ENCODE measurements around the gene CATSPER3.

CATSPER3 gene

DNA sequence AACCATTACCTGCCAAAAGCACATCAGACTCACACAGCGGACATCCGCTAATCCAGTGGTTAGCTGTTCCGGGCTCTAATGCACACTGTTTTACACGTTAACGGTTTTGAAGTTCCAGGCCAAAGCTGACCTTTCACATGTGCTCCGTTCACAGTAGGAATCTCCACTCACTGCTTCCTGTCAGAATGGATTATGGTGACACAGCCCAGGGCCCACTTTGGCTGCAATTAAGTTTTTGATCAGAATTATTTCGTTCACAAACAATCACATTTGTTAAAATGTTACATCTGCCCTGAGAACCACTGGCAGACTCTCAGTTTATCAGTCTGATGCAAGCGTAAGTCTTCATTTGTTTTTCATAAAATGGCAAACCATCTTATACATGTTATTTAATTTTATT lies 30.2 kb upstream of the CATSPER3 start:
- no peak for TF ChIP-seq CTCF (conservative IDR thresholded peaks at IDR 0.05; ENCODE audit: low read depth, low read length)
- no peak for DNase-seq (ENCODE audit: low read depth)

GRCh38 chr5:134938030-134938429 lies 29.7 kb upstream of the CATSPER3 start:
- H3K4me3 ChIP-seq (ENCODE audit: low read length), result no peak overlapping the region
- no peak for DNase-seq (ENCODE audit: low read depth)
- TF ChIP-seq CTCF (conservative IDR thresholded peaks at IDR 0.05; ENCODE audit: low read depth, low read length), result no peak

More for the DNA sequence above, 30.2 kb upstream of the CATSPER3 start:
- no peak overlapping the region for H3K4me3 ChIP-seq (ENCODE audit: low read length)

DNA sequence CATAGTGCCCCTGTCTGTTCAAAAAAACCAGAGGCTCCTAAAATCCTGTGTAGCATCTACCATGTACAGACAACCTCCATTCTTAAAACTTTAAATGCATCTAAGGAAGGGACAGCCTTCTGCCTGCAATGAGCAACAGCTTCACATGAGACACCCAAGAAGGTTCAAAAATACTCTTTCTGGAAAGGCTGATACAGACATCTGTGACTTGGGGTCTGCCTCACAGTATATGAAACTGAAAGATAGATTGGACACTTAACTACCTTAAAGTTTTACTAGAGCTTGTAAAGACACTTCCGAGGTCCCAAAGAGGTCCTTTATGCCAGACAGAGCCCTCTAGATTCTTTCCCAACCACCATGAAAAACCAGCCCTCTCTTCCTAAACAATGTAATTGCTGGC lies 28.2 kb upstream of the CATSPER3 start:
- DNase-seq (ENCODE audit: low read depth), result no peak
- no peak overlapping the region for H3K4me3 ChIP-seq (ENCODE audit: low read length)
- TF ChIP-seq CTCF (conservative IDR thresholded peaks at IDR 0.05; ENCODE audit: low read depth, low read length), result no peak

DNA sequence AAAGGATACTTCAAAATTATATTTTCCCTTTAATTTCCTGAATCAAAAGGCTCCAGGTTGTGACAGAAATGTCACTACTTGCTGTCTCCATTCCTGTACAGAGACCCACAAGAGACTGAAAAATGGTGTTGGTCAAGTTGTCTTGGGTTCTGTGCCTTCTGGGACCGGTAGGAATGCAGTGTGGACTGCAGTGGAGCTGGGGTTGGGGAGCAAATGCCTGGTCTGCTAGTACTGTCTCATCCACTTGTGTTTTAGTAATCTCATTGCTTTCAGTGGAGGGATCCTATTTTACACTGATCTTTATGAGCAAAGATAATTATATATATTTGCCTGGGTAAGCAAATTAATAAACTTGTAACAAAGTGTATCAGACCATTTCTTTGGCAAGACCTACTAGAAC lies 24.2 kb upstream of the CATSPER3 start:
- TF ChIP-seq CTCF (conservative IDR thresholded peaks at IDR 0.05; ENCODE audit: low read depth, low read length), result no peak

DNA sequence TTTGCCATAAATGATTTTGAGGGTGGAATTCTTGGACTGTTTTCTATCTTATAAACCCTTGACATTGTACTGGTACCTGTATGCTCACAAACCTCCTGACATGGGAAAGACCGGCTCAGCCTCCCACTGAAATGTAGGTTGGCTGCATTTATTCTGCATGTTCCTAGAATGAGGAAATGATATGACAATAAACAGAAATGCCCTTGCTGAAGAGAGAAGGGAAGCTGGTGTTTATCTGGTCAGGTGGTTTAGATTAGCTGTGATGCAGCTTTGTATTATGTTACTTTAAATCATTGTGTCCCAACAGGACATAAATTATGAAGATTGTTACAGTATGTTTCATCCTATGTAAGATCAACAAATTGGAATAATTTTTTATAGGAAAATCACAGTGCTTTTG lies 23.1 kb upstream of the CATSPER3 start:
- TF ChIP-seq CTCF (conservative IDR thresholded peaks at IDR 0.05; ENCODE audit: low read depth, low read length), result no peak
- DNase-seq (ENCODE audit: low read depth), result no peak
- no peak overlapping the region for H3K4me3 ChIP-seq (ENCODE audit: low read length)

More for the DNA sequence above, 24.2 kb upstream of the CATSPER3 start:
- no peak overlapping the region for H3K4me3 ChIP-seq (ENCODE audit: low read length)
- DNase-seq (ENCODE audit: low read depth), result no peak

DNA sequence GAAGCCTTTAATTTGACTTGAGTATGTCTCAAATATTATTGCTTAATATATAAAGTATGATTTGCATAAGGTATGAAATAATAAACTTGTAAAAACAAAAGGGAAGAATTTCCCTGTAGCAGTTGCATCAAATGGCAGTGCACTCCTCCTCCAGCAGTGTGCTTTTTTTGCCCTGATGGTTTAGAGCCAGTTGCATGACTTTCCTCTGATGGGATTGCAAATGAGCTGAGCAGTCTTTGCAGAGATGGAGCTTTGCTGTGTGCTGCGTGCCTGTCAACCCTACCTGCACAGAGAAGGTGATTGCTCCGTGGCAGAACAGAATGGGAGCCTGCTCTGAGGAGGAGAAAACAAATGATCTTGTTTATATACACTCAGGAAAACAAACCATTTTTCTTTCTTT lies 22.7 kb upstream of the CATSPER3 start:
- no peak for DNase-seq (ENCODE audit: low read depth)
- TF ChIP-seq CTCF (conservative IDR thresholded peaks at IDR 0.05; ENCODE audit: low read depth, low read length), result no peak
- no peak overlapping the region for H3K4me3 ChIP-seq (ENCODE audit: low read length)

DNA sequence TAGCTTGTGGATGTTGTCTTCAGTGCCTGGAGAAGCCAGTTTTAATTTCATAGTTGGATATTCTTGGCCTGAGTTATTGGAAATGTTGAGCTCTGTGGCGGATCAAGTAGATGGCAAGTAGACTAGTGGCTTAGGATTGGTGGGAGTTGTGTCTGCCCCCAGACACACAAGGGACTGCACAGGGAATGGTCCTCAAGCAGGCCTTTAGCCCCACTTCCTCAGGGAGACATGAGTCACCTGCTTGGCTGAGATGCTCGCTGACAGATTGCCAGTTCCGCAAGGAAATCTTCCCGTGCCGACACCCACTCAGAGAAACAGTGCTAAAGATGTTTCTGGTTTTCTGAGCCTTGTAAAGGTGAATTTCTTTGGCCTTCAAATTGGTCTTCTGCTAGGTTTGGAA lies 18.8 kb upstream of the CATSPER3 start:
- no peak for DNase-seq (ENCODE audit: low read depth)
- H3K4me3 ChIP-seq (ENCODE audit: low read length), result no peak overlapping the region
- TF ChIP-seq CTCF (conservative IDR thresholded peaks at IDR 0.05; ENCODE audit: low read depth, low read length), result no peak
